K562 (cell line): ENCODE data around the gene MAP3K12.

Experiments
- NFE2 ChIP-seq: IDR thresholded peaks from 2 replicates; pipeline ENCODE4 v1.6.1; 2014; ENCODE audit warnings: antibody characterized with exemption, low read depth
- RAD21 ChIP-seq, 2 experiments: fragments of 250-450 bp in 1 of 2; fragments of 450-650 bp in 1 of 2; sonication (Bioruptor Pico) in 1 of 2; formaldehyde crosslinking in 1 of 2; IDR thresholded peaks in 1 of 2; conservative IDR thresholded peaks in 1 of 2; 2 replicates each; pipeline versions ENCODE4 v1.4.0 to v1.8.0; 2020 to 2022; ENCODE audit warnings: mild to moderate bottlenecking in 2 of 2, moderate library complexity in 1 of 2
- RBBP5 ChIP-seq: fragments of 200-600 bp; sonication (generic); IDR thresholded peaks from 2 replicates; pipeline ENCODE4 v1.6.1; 2012; ENCODE audit warnings: borderline replicate concordance, mild to moderate bottlenecking, low read length, control low read depth, inconsistent platforms; ENCODE audit not compliant: insufficient read depth, poor library complexity, severe bottlenecking

DNA sequence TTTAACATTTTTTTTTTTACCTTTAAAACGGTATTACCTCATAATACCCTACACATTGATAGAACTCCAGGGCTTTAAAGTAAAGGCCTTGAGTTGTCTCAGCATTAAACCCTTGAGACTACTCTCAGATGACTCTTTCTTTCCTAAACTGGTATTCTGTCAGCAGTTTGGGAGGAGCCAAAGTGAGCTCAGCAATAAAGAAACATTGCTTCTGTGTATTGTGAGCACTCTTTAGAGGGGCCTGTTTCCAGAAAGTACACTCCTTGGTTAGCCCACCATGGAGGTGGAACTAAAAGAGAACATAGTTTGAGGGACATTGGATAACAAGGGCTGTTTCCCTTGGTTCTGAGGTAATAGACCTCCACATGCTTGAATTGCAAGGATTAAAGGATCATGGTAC, 20.4 kb downstream of the MAP3K12 start:
- TF ChIP-seq RBBP5 (no peak), RAD21 (CRISPR knock-in tag; conservative IDR thresholded peaks at IDR 0.05 in 1 of 2, IDR thresholded peaks at IDR 0.05 in 1 of 2) (no peak), NFE2 (no peak)
